ENCODE measurements around the gene DNAH11.

Gene DNAH11

DNA sequence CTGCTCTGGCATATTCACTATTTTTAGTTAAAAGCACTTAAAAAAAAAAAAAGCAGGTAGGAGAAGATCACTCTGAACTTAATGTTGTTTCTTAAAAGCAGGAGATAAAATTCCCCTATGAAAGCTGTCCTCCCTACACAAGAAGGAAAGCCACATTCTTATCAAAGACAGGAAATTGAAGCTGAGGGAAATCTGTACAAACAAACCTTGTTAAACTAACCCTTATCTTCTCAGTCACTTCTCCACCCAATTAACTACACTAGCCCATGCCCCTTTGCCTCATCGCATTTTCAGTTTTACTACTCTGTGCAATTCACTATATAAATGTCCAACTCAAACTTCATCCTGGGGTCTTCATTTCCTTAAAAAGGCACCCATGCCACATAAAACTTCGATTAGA, 405.5 kb downstream of the DNAH11 start:
- Histone ChIP-seq H3K4me1 (ENCODE audit: control insufficient read depth, insufficient read depth, low read length) (peaks cover 5% of the 10 kb centered on the region), H3K9ac (ENCODE audit: low read length) (no peak overlapping the region), H3K27me3 (ENCODE audit: control insufficient read depth, insufficient read depth, low read length) (no peaks in the 10 kb centered on the region), H3K36me3 (ENCODE audit: control insufficient read depth, insufficient read depth, low read length) (no peaks in the 10 kb centered on the region), H3K9me3 (ENCODE audit: control insufficient read depth, low read length) (no peaks in the 10 kb centered on the region), H3K4me3 (ENCODE audit: low read length) (no peak overlapping the region)

DNA sequence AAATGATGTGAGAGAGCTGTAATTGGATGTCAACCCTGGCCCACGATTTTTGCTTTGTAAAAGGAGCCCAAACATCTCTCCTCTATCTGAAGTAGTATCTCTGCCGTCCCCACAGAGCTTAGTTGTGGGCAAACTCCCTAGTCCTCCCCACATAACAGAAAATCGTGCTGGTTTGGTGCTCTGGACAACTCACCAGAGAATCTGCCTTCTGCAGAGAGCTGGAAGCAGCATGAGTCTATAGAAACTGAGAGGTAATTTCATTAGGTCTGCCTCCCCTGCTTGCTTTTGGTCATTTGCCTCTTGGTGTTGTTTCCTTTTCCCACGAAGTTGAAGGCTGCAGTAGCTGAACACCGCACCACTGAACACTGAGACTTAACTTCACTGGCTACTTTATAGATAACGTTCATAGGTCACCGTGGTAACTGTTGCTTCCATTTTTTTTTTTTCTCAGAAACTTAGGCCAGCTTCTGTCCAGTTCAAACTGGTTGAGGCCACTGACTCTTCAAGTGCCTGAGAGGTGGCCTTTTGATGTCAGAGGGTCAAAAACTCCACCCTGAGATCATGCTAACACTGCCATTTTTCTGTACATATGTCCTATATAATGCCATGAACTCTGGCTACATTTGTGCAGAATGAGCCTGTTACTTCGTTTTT, 406.2 kb downstream of the DNAH11 start:
- Histone ChIP-seq H3K9me3 (ENCODE audit: control insufficient read depth, low read length) (no peaks in the 10 kb centered on the region), H3K27me3 (ENCODE audit: control insufficient read depth, insufficient read depth, low read length) (no peaks in the 10 kb centered on the region), H3K36me3 (ENCODE audit: control insufficient read depth, insufficient read depth, low read length) (no peaks in the 10 kb centered on the region), H3K4me1 (ENCODE audit: control insufficient read depth, insufficient read depth, low read length) (peaks cover 5% of the 10 kb centered on the region), H3K4me3 (ENCODE audit: low read length) (no peak overlapping the region), H3K9ac (ENCODE audit: low read length) (no peak overlapping the region)
